Endothelial cell (in vitro differentiated cells): ENCODE data around the gene TPPP. TPM values are rescaled to one million over a fixed set of nuclear protein-coding genes. Genes with fewer than 3 reads are reported as not detected.

Experiments used
- DNase-seq: peaks from one replicate; pipeline ENCODE4 v3.0.0; 2021; ENCODE audit warnings: low spot score
- H3K27ac Mint-ChIP-seq: one replicate; pipeline ENCODE4 v1.8.0; 2021; ENCODE audit warnings: mixed read lengths, inconsistent platforms; ENCODE audit not compliant: unreplicated experiment
- H3K27me3 Mint-ChIP-seq: one replicate; pipeline ENCODE4 v1.8.0; 2021; ENCODE audit warnings: mild to moderate bottlenecking, moderate library complexity, mixed read lengths, inconsistent platforms; ENCODE audit not compliant: unreplicated experiment
- H3K36me3 Mint-ChIP-seq: one replicate; pipeline ENCODE4 v1.8.0; 2021; ENCODE audit warnings: mild to moderate bottlenecking, low read depth, mixed read lengths, inconsistent platforms; ENCODE audit not compliant: unreplicated experiment
- H3K4me1 Mint-ChIP-seq: one replicate; pipeline ENCODE4 v1.8.0; 2021; ENCODE audit warnings: mild to moderate bottlenecking, mixed read lengths, inconsistent platforms; ENCODE audit not compliant: unreplicated experiment
- H3K4me3 Mint-ChIP-seq: one replicate; pipeline ENCODE4 v1.8.0; 2021; ENCODE audit warnings: mild to moderate bottlenecking, mixed read lengths, inconsistent platforms; ENCODE audit not compliant: unreplicated experiment
- H3K9me3 Mint-ChIP-seq: one replicate; pipeline ENCODE4 v1.8.0; 2021; ENCODE audit warnings: mixed read lengths, inconsistent platforms; ENCODE audit not compliant: unreplicated experiment
- CTCF ChIP-seq: fragments of 200-600 bp; sonication (generic); IDR thresholded peaks from one replicate; pipeline ENCODE4 v1.5.0; 2021; ENCODE audit warnings: antibody characterized with exemption; ENCODE audit not compliant: unreplicated experiment
- total RNA-seq: library from RNA; stranded (reverse); fragmentation: NEBNext Ultra II Directional; extraction: Animal tissue kit (Norgen Biotek cat#: 25700); gene quantifications from one replicate; pipeline ENCODE4 v1.2.1, GENCODE V29; 2021; ENCODE audit not compliant: unreplicated experiment

TPPP gene
- total RNA-seq, 1 donor from 2014 or later: 0.05 TPM

GRCh38 chr5:669111-669841 is 23.9 kb downstream of the TPPP start:
- peak; percentile 90 for TF ChIP-seq CTCF
- DNase-seq: peak; percentile 77
- H3K4me1 Mint-ChIP-seq: no peaks in the 10 kb centered on the region
- no peaks in the 10 kb centered on the region for H3K9me3 Mint-ChIP-seq
- H3K27ac Mint-ChIP-seq: no peak overlapping the region
- H3K4me3 Mint-ChIP-seq: no peak overlapping the region
- H3K36me3 Mint-ChIP-seq: peaks cover 10% of the 10 kb centered on the region
- peaks cover 15% of the 10 kb centered on the region for H3K27me3 Mint-ChIP-seq

GRCh38 chr5:668283-668995 is 24.7 kb downstream of the TPPP start:
- no peak for DNase-seq
- no peak for TF ChIP-seq CTCF
- no peaks in the 10 kb centered on the region for H3K4me1 Mint-ChIP-seq
- no peak overlapping the region for H3K27ac Mint-ChIP-seq
- H3K36me3 Mint-ChIP-seq: peaks cover 10% of the 10 kb centered on the region
- H3K27me3 Mint-ChIP-seq: peaks cover 15% of the 10 kb centered on the region
- no peak overlapping the region for H3K4me3 Mint-ChIP-seq
- H3K9me3 Mint-ChIP-seq: no peaks in the 10 kb centered on the region

GRCh38 chr5:666816-667498 is 26.2 kb downstream of the TPPP start:
- H3K27ac Mint-ChIP-seq: no peak overlapping the region
- peaks cover 10% of the 10 kb centered on the region for H3K36me3 Mint-ChIP-seq
- no peaks in the 10 kb centered on the region for H3K4me1 Mint-ChIP-seq
- H3K27me3 Mint-ChIP-seq: peaks cover 5% of the 10 kb centered on the region
- H3K4me3 Mint-ChIP-seq: peak overlapping the region; percentile 65
- H3K9me3 Mint-ChIP-seq: no peaks in the 10 kb centered on the region
- TF ChIP-seq CTCF: no peak
- no peak for DNase-seq

- no peak for TF ChIP-seq CTCF
- Mint-ChIP-seq H3K27ac (no peak overlapping the region), H3K4me1 (no peaks in the 10 kb centered on the region), H3K9me3 (no peaks in the 10 kb centered on the region), H3K4me3 (no peak overlapping the region), H3K36me3 (peaks cover 14% of the 10 kb centered on the region), H3K27me3 (peaks cover 5% of the 10 kb centered on the region)
- DNase-seq: no peak
These were observed 27.0 kb downstream of the TPPP start for GRCh38 chr5:665956-666711.
